Activated CD8-positive, alpha-beta memory T cell treated with anti-CD3 and anti-CD28 coated beads, Interleukin-2, amount 50 U/mL, for 48 hours (primary cell): Measurements from ENCODE around the gene AGPAT2.
"Not testable (repeated sequence)": the region's sequence is repeated elsewhere in the genome, so short reads cannot be mapped to it uniquely, and the experiment has no call there.

Source experiments
- DNase-seq: peaks from one replicate; pipeline ENCODE4 v3.0.0-alpha.2; 2020

Gene AGPAT2

GRCh38 chr9:136720251-136720897 lies 33.1 kb upstream of the AGPAT2 start:
- no peak for DNase-seq

DNA sequence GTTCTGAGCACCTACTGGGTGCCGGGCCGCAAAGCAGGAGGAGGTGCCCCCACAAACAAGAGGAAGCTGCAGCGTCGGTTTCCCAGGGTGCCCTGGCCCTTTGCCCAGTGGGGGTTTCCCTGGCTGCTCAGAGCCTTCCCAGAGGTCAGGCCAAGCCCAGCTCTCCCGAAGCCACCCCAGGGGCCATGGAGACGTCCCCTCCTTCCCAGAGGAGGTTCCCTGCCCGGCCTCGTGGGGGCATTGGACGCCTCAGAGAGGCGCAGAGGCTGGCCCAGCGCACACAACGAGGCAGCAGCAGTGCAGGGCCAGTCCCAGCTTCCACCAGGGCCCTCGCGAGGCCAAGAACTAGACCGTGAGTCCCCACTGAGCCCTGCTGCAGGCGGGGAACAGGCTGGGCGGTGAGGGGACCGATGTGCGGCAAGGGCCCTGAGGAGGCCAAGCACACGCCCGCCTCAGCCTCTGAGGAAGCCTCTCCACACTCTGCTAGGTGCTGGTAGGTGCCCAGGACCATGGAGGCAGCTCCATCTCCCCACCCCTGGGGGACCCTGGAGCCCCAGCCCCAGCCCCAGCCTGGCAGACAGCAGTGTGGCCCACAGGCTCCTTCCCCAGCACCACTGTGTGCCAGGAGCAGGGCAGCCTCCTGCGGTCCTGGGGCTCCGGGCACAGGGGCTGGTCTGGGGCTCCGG lies 32.1 kb upstream of the AGPAT2 start:
- DNase-seq, result no peak

DNA sequence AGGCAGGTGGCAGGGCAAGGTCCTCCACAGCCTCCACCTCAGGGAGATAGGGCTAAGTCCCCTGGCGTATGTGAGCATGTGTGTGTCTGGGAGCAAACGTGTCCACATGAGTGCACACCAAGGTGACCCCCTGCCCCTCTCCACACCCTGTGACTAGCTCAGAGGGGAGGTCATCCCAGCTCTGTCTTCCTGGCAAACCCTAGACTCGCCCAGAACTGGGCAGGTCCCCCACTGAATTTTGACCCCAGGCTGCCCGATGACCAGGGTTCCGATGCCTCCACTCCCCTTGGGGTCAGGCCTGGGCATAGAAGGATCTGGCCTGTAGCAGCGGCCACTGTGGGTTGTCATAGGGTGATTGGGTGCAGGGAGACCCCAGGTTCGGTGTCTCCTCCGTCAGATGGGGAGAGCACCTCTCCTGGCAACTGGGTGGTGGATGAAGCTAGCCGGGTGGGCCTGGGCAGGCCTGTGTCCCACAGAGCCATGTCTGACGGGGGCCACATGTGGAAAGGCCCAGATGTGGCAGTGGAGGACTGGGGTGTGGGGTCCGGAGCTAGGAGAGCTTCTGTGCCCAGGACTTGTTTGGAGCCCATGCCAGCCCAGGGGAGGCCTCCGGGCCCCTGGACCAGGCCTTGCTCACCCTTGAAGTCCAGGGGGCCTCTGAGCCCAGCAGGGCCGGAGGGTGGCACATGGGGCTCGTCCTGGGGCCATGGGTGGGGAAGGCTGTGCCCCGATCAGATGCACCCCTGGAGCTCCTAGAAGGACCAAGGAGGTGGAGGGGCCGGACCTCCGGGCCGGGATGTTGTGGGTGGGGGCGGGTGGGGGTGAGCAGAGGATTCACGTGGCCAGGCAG lies 31.3 kb upstream of the AGPAT2 start:
- DNase-seq, result no peak

GRCh38 chr9:136717399-136717798 lies 30.1 kb upstream of the AGPAT2 start:
- DNase-seq, result no peak

DNA sequence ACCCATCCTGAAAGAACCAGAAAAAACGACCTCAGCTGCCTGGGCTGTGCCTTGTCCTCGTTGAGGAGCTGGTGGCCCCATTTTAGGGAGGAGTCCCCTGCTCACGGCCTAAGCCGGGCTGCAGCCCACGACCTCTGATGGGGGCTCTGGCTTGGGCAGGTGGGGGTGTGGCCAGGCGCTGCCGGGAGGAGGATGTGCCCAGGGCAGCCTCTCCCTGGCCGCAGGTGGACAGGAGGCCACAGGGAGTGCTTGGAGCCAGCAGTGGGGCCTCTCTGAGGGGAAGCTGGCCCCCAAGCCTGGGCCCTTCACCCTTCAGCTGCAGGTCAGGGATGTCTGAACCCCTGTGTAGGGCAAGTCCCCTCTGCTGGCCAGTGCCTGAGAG lies 27.6 kb upstream of the AGPAT2 start:
- DNase-seq, result no peak

DNA sequence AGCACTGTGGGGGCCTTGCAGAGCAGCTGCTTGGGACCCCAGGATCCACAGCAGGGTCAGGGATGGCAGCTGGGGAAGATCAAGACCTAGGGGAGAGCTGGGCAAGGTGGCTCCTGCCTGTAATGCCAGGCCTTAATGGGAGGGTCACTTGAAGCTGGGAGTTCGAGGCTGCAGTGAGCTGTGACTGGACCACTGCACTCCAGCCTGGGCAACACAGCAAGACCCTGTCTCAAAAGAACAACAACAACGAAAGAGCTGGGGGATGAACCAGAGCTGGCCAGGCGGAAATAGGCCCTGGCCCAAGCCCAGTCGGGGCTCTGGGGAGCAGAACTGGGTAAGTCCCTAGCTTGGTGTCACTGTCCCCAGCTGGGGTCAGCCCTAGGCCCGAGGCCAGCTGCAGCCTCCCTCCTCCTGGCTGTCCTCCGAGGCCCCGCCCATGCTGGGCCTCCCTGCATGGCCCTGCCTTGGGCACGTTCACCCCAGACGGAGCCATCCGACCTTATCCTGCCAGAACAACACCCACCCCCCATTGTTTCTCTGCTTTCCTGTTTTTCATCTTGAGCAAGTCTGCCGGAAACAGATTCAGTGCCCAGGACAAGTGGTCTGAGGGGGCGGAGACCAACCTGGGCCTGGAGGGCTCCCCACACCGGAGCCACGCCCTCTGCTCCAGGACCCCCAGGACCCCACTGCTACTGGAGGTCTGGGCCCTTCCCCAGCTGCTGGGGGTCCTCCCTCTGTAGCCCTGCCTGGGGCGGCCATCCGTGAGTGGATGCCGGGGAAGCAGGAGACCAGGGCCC lies 27.0 kb upstream of the AGPAT2 start:
- no peak for DNase-seq

- no peak for DNase-seq
These were observed 26.3 kb upstream of the AGPAT2 start for GRCh38 chr9:136713550-136713949.

DNA sequence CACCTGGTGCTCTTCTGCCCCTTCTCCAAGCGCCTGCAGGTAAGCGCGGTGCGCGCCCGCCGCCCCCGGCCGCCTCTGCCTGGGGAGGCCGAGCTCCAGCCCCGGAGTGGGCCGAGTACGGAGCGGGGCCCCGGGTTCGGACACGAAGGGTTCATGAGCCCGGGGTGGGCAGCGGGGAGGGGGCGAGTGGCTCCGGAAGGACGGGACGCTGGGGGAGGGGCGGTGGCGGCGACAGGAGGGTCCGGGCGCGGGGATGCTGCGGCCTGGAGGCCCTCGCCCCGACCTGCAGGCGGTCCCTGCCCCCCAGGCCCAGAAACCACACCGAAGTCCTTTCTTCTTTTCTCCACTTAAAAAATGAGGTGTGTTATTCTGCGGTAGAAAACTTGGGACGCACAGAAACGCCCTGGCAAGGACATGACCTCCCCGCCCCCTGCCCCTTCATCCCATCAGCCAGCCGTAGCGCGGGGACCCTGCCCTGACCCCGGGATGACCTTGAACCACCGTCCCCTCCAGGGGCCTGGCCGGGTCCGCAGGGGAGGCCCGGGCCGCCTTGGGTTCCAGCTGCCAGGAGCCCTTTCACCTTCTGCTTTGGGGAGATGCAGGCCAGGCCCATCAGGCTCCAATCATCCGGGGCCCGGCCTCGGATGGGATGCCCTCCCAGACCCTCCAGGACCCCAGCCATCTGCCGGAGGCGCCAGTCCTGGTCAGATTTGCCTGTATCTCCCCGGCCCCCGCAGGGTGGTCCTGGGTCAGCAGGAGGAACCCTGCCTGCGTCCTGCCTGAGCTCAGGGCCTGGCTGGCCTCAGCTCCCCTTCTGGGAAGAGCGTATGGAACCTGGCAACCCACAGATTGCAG lies 25.7 kb upstream of the AGPAT2 start:
- DNase-seq, result no peak

DNA sequence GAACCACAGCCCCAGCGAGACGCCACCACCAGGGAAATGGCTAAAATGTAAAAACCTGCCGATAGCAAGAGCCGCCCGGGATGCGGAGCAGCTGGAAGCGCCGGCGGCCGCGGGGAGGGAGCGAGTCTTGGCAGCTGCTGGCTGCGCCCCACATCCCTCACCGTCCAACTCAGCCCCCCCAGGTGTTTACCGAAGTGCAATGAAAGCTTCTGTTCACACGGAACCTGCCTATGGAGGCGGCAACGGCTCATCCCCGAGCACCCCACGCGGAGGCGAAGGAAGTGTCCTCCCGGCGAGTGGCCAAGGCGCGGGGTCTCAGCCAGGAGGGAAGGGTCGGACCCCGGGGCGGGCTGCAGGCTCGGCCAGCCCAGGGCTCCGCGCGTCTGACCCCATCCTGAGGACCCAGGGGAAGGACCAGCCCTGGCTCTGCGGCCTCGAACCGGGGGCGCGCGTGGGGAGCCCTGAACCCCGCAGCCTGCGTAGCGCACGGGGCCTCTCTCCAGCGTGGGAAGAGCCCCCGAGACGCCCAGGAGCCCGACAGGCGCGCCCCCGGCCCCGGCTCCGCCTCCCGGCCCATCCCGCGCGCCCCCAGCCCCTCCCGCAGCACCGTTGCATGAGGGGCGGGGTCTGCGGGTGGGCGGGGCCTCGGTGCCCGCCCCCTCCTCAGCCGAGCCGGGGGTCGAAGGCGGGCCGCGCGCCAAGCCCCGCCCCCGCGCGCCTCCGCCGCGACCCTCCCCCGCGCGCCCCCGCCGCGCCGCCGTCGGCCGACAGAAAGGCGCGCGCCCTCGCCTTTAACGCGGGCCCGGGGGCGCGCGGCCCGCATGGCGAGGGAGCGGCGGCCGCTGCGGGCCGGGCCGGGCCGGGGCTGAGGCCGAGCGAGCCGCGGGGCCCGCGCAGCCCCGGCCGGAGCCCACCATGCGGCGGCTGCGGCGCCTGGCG lies 24.8 kb upstream of the AGPAT2 start, which contains the start of gene DIPK1B:
Gene DIPK1B, plus strand, starts transcription at position 822 of the 939 bp plus-strand sequence. Its CDS starts 94 bp downstream, at position 916.
- DNase-seq, result no peak

- DNase-seq, result not testable (repeated sequence)
These were observed 24.0 kb upstream of the AGPAT2 start for GRCh38 chr9:136711219-136711648.

- DNase-seq, result no peak
These were observed 23.3 kb upstream of the AGPAT2 start for GRCh38 chr9:136710543-136710942.

GRCh38 chr9:136709454-136710109 lies 22.3 kb upstream of the AGPAT2 start:
- no peak for DNase-seq

DNA sequence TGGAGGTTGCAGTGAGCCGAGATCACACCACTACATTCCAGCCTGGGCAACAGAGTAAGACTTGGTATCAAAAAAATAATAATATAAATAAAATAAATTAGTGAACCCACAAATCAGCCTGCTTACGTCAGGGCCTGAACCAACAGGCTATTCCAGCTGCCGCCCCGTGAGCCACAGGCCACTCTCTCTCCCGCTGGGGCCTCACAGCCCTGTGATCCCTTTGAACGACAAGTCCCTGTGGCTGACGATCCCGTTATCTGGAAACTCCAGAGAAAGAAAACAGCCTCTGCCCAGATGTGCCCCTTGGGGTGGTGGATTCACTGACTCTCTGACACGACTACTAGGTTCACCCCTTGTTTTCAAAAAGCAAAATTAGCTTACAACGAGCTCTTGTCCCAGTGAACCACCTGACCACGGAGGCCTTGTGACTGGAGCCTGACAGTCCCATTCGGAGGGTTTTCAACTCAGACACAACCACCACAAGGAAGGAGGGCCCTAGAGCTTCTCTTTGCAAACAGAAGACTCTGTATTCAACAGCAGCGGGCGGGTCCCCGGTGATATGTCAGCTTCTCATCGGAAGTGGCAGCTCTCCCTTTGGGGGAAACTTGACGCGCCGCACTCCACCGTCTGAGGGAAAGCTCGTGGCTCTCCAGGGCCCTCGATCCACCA lies 20.7 kb upstream of the AGPAT2 start:
- DNase-seq, result no peak

DNA sequence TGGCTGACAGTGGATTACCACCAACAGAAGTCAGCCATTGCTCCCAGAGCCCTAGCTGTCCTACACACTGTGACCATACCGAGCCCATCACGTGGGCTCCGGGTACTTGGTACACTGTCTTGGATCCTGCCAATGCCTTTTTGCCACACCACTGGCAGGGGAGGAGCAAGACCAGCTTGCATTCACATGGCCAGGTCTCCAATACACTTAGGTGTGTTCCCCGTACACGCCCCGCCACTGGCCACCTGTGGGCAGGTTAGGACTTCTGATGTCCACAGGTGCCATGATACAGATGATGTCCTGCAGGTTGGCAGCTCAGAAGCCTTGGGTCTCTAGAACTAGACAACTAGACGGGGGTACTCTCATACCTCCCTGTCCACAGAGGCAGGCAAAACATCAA lies 19.8 kb upstream of the AGPAT2 start:
- DNase-seq, result no peak

- no peak for DNase-seq
These were observed 18.3 kb upstream of the AGPAT2 start for GRCh38 chr9:136705564-136705963.

GRCh38 chr9:136704741-136705140 lies 17.5 kb upstream of the AGPAT2 start:
- not testable (repeated sequence) for DNase-seq

GRCh38 chr9:136703276-136703860 lies 16.1 kb upstream of the AGPAT2 start:
- DNase-seq, result no peak

DNA sequence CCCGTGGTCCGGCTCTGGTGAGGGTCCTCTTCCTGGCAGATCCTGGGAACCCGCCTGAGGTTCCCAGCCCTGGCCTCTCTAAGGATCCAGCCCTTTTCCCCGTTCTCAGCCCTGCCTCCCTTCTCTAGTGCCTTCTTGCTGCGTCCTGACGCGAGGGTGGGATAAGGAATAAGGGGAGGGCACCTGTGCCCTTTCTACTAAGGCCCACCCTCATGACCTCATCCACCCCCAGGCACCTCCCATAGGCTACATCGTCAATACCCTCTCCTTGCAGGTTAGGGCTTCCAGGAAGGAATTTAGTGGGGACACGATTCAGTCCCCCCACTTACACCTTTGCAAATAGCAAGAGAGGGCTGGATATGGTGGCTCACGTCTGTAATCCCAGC lies 14.4 kb upstream of the AGPAT2 start:
- DNase-seq, result no peak
